ENCODE data around the gene CYTH2. TPM values are rescaled to one million over a fixed set of nuclear protein-coding genes. Genes with fewer than 3 reads are reported as not detected.

Gene CYTH2
- polyA plus RNA-seq, 1 of the 3 experiments (the other 2 are of a cell fraction), result 69.5 TPM

- peaks cover 37% of the 10 kb centered on the region for H3K79me2 ChIP-seq (ENCODE audit: insufficient read depth)
- peak; percentile 90 for DNase-seq
- peak overlapping the region; percentile 92 for H3K9ac ChIP-seq
- H3K4me1 ChIP-seq (ENCODE audit: control insufficient read depth in 1 of 2, insufficient read depth in 2 of 2, low read depth in 1 of 2, low read length in 1 of 2), result peaks cover 4 to 16% of the 10 kb centered on the region in 2 experiments; a peak in 2 of 4 replicates
- no peaks in the 10 kb centered on the region for H3K27me3 ChIP-seq (ENCODE audit: insufficient read depth)
- H3K4me2 ChIP-seq, result peak overlapping the region; percentile 99
- H3K4me3 ChIP-seq (ENCODE audit: low read depth in 2 of 2, low read length in 1 of 2), result peak overlapping the region; percentile 98 to 99
- CTCF ChIA-PET, result interaction anchor here (0.6 to 2.4 kb wide), 20 partner anchors 8 to 444 kb away, joined by 3 to 10 read pairs (median 3); partner anchors contain the start of genes GRIN2D, KCNJ14, KDELR1 and TMEM143
- peak overlapping the region; percentile 87 for H2AFZ ChIP-seq (ENCODE audit: low read depth)
- no peaks in the 10 kb centered on the region for H3K9me2 ChIP-seq
- peaks cover 18% of the 10 kb centered on the region for H3F3A ChIP-seq (replicated peaks; ENCODE audit: insufficient read depth)
- peak overlapping the region; percentile 89 to 92 for H3K27ac ChIP-seq (ENCODE audit: low read depth in 2 of 2, low read length in 1 of 2)
- peaks cover 15 to 20% of the 10 kb centered on the region in 2 experiments for H3K36me3 ChIP-seq (replicated peaks in 1 of 2; ENCODE audit: control insufficient read depth in 1 of 2, insufficient read depth in 2 of 2, low read length in 1 of 2)
- POLR2A ChIA-PET, result interaction anchor here (0.9 to 1.4 kb wide), 4 partner anchors 82 to 174 kb away, joined by 3 to 5 read pairs (median 5); partner anchors contain the start of genes RPL18 and SPHK2
- 2% methylated on average over 6 of the region's 6 CpGs for WGBS (ENCODE audit: low lambda C conversion rate)
- no peaks in the 10 kb centered on the region for H3K9me3 ChIP-seq
- H4K20me1 ChIP-seq (ENCODE audit: insufficient read depth), result no peaks in the 10 kb centered on the region
- 0 out of 2 replicates have a peak, but pooled peaks have one; percentile 26 for TF ChIP-seq MAX (IDR thresholded peaks at IDR 0.05; ENCODE audit: low read depth)
- peak; percentile 85 for TF ChIP-seq CTCF (IDR thresholded peaks at IDR 0.05)
- peak in 1 of 2 experiments; percentile 77; a peak in 2 of 4 replicates for TF ChIP-seq EP300 (IDR thresholded peaks at IDR 0.05; ENCODE audit: borderline replicate concordance in 1 of 2, low read depth in 1 of 2, low read length in 1 of 2)
- TF ChIP-seq MEF2A (IDR thresholded peaks at IDR 0.05; ENCODE audit: borderline replicate concordance, low read depth), result no peak
- no peak for TF ChIP-seq USF1 (IDR thresholded peaks at IDR 0.05; ENCODE audit: borderline replicate concordance, low read depth)
- TF ChIP-seq NRF1 (IDR thresholded peaks at IDR 0.05; ENCODE audit: low read depth, low read length), result no peak
- TF ChIP-seq NFIC (IDR thresholded peaks at IDR 0.05; ENCODE audit: borderline replicate concordance), result no peak
- TF ChIP-seq FOSL2 (IDR thresholded peaks at IDR 0.05; ENCODE audit: borderline replicate concordance, low read depth), result no peak
- 0 out of 2 replicates have a peak, but pooled peaks have one; percentile 28 for TF ChIP-seq RFX5 (IDR thresholded peaks at IDR 0.05; ENCODE audit: low read length)
- TF ChIP-seq MXI1 (IDR thresholded peaks at IDR 0.05; ENCODE audit: low read depth, low read length), result no peak; the same call in 1 of the 2 replicates
- TF ChIP-seq TCF12 (IDR thresholded peaks at IDR 0.05), result peak; percentile 39
- no peak for TF ChIP-seq CHD2 (IDR thresholded peaks at IDR 0.05; ENCODE audit: low read length, partially characterized antibody)
- peak; percentile 52; the same call in 1 of the 2 replicates for TF ChIP-seq TAF1 (IDR thresholded peaks at IDR 0.05; ENCODE audit: borderline replicate concordance, low read depth, low read length)
- TF ChIP-seq FOXJ3 (CRISPR knock-in tag; IDR thresholded peaks at IDR 0.05), result no peak
- no peak for TF ChIP-seq GABPA (IDR thresholded peaks at IDR 0.05; ENCODE audit: low read depth)
- no peak for TF ChIP-seq JUND (IDR thresholded peaks at IDR 0.05)
- TF ChIP-seq EZH2phosphoT487 (IDR thresholded peaks at IDR 0.05; ENCODE audit: borderline replicate concordance, low read depth), result no peak
- peak; percentile 54 for TF ChIP-seq POLR2AphosphoS5 (IDR thresholded peaks at IDR 0.05; ENCODE audit: low read depth, low read length)
- no peak for TF ChIP-seq YY1 (IDR thresholded peaks at IDR 0.05; ENCODE audit: low read depth)
- 0 out of 2 replicates have a peak, but pooled peaks have one; percentile 56 for TF ChIP-seq SIN3A (IDR thresholded peaks at IDR 0.05; ENCODE audit: borderline replicate concordance, low read depth, low read length)
- TF ChIP-seq RAD21 (IDR thresholded peaks at IDR 0.05; ENCODE audit: low read length), result peak; percentile 52
- peak; percentile 98 for TF ChIP-seq RCOR1 (IDR thresholded peaks at IDR 0.05; ENCODE audit: low read length)
- no peak for TF ChIP-seq RXRA (IDR thresholded peaks at IDR 0.05; ENCODE audit: borderline replicate concordance, low read depth)
- TF ChIP-seq ZBTB33 (IDR thresholded peaks at IDR 0.05; ENCODE audit: borderline replicate concordance, low read depth), result no peak
- TF ChIP-seq REST (IDR thresholded peaks at IDR 0.05; ENCODE audit: low read depth, low read length), result 0 out of 2 replicates have a peak, but pooled peaks have one; percentile 52
- TF ChIP-seq FOXM1 (IDR thresholded peaks at IDR 0.05; ENCODE audit: low read depth), result no peak
- TF ChIP-seq GATA2 (CRISPR knock-in tag; IDR thresholded peaks at IDR 0.05), result peak; percentile 99
Measured at GRCh38 chr19:48445256-48445605, 23.9 kb upstream of the CYTH2 start.

Data from SK-N-SH (cell line).